Testis (tissue), 2 donors: Measurements from ENCODE around the gene ARHGAP32.

ENCODE experiments used
- POLR2A ChIP-seq: fragments of 450-650 bp; IDR thresholded peaks from one replicate; pipeline ENCODE4 v1.6.1; 2017; ENCODE audit warnings: antibody characterized with exemption, mild to moderate bottlenecking, moderate library complexity
- TF ChIP-seq, protein P1 (sequence below), 3 experiments: fragments of 450-650 bp in 2 of 3; fragments of 200-600 bp in 1 of 3; sonication (generic) in 1 of 3; IDR thresholded peaks; one replicate each; pipeline ENCODE4 v1.5.1; 2016 to 2019; ENCODE audit warnings: antibody characterized with exemption in 3 of 3, mild to moderate bottlenecking in 2 of 3, moderate library complexity in 1 of 3

- TF ChIP-seq, protein P1, sequence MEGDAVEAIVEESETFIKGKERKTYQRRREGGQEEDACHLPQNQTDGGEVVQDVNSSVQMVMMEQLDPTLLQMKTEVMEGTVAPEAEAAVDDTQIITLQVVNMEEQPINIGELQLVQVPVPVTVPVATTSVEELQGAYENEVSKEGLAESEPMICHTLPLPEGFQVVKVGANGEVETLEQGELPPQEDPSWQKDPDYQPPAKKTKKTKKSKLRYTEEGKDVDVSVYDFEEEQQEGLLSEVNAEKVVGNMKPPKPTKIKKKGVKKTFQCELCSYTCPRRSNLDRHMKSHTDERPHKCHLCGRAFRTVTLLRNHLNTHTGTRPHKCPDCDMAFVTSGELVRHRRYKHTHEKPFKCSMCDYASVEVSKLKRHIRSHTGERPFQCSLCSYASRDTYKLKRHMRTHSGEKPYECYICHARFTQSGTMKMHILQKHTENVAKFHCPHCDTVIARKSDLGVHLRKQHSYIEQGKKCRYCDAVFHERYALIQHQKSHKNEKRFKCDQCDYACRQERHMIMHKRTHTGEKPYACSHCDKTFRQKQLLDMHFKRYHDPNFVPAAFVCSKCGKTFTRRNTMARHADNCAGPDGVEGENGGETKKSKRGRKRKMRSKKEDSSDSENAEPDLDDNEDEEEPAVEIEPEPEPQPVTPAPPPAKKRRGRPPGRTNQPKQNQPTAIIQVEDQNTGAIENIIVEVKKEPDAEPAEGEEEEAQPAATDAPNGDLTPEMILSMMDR (IDR thresholded peaks at IDR 0.05) = no peak
- no peak for TF ChIP-seq POLR2A
These were observed 2.5 kb downstream of the ARHGAP32 start for GRCh38 chr11:129189646-129190045.
